Ovary (tissue), 9 donors: ENCODE data around the gene UBAC1. TPM values are rescaled to one million over a fixed set of nuclear protein-coding genes. Genes with fewer than 3 reads are reported as not detected.
"Not testable (repeated sequence)": the region's sequence is repeated elsewhere in the genome, so short reads cannot be mapped to it uniquely, and the experiment has no call there.

Experiments used
- DNase-seq, 5 donors: peaks; one replicate each; pipeline ENCODE4 v3.0.0-alpha.2; 2019 to 2020
- H3K27ac ChIP-seq, 2 donors: fragments of 200-600 bp; one replicate each; pipeline versions ENCODE4 v1.5.1 to v1.8.0; 2019 to 2022
- H3K27me3 ChIP-seq: fragments of 200-600 bp; one replicate; pipeline ENCODE4 v1.8.0; 2022
- H3K36me3 ChIP-seq: fragments of 200-600 bp; sonication (generic); one replicate; pipeline ENCODE4 v1.5.1; 2019
- H3K4me1 ChIP-seq: one replicate; pipeline ENCODE4 v1.8.1; 2013; ENCODE audit warnings: mild to moderate bottlenecking, moderate library complexity; ENCODE audit not compliant: insufficient read depth
- H3K4me3 ChIP-seq: fragments of 200-600 bp; sonication (generic); one replicate; pipeline ENCODE4 v1.5.1; 2017
- H3K9me3 ChIP-seq, 2 donors: fragments of 200-600 bp in 1 of 2; sonication (generic) in 1 of 2; one replicate each; pipeline versions ENCODE4 v1.5.1 to v1.8.1; 2013 to 2019; ENCODE audit warnings: mild to moderate bottlenecking in 1 of 2, moderate library complexity in 1 of 2
- CTCF ChIP-seq, 3 donors: fragments of 450-650 bp in 2 of 3; fragments of 200-600 bp in 1 of 3; IDR thresholded peaks; one replicate each; pipeline versions ENCODE4 v1.5.1 to v1.8.0; 2016 to 2022; ENCODE audit warnings: antibody characterized with exemption in 3 of 3, mild to moderate bottlenecking in 1 of 3
- EP300 ChIP-seq: sonication (generic); formaldehyde crosslinking; IDR thresholded peaks from one replicate; pipeline ENCODE4 v1.6.1; 2017; ENCODE audit warnings: antibody characterized with exemption
- POLR2A ChIP-seq: fragments of 450-650 bp; IDR thresholded peaks from one replicate; pipeline ENCODE4 v1.6.1; 2017; ENCODE audit warnings: antibody characterized with exemption, mild to moderate bottlenecking, moderate library complexity
- WGBS, 3 donors: extraction: QIAGEN DNeasy Blood & Tissue Kit in 1 of 3; methylation state at CpG; one replicate each; pipeline versions ENCODE4 v1.1.5 to v1.1.7; 2013 to 2017; 5-methylcytosine and 5-hydroxymethylcytosine counted together
- intact Hi-C, 4 donors: fragments of 100-400 bp; cut with DNase I; formaldehyde crosslinking; loops; one replicate each; pipeline versions ENCODE4 v1.11.0 to v1.15.1; 2022 to 2023
- polyA plus RNA-seq, 2 donors: library from polyadenylated mRNA; stranded (reverse); fragments of 200-250 nt in 1 of 2; fragments of 350-450 nt in 1 of 2; fragmentation: Illumina TruSeq in 1 of 2; extraction: RNeasy Lipid Tissue Mini Kit (QIAGEN cat#74804) in 1 of 2; gene quantifications; one replicate each; pipeline ENCODE4 v1.2.3, GENCODE V29; 2013 to 2014
- total RNA-seq, 7 donors: library from RNA; depleted of rRNA in 2 of 7; stranded (reverse); fragments of >200 nt in 2 of 7; fragmentation: NEBNext Ultra II Directional in 3 of 7; extraction: Animal tissue kit (Norgen Biotek cat#: 25700) in 3 of 7; gene quantifications; one replicate each; pipeline versions ENCODE4 v1.1.0 to v1.2.4, GENCODE V29; 2016 to 2023
- donor health status: DM: no; HTN: no; CAD: no; lungs with moderate emphysema.
- donor health status: DM: no; HTN: no; CAD: no.
- donor health status: Bipolar disorder and iron deficiency.
- donor health status: DM: yes; HTN: yes; CAD: no.
- donor health status: DM: no; HTN: no; CAD: no.
- donor health status: DM: yes; HTN: yes; CAD: no.

UBAC1 gene
- total and polyA plus RNA-seq, 9 donors: 19.7 to 42.0 (median 33.4) TPM

GRCh38 chr9:135944444-135945252 lies 16.5 kb downstream of the UBAC1 start:
- Histone ChIP-seq H3K4me3 (no peak overlapping the region), H3K36me3 (no peaks in the 10 kb centered on the region), H3K27ac (no peak overlapping the region), H3K4me1 (no peaks in the 10 kb centered on the region), H3K27me3 (no peaks in the 10 kb centered on the region), H3K9me3 (no peaks in the 10 kb centered on the region)
- no peak for DNase-seq
- intact Hi-C loops: no loop called here
- WGBS, 3 donors: 80 to 88% (median 86%) methylated on average over 36 of the region's 36 CpGs
- TF ChIP-seq POLR2A (no peak), CTCF (IDR thresholded peaks at IDR 0.05) (no peak), EP300 (no peak)

- H3K27ac ChIP-seq, DNase-seq, H3K4me3 ChIP-seq, H3K9me3 ChIP-seq, intact Hi-C loops, H3K36me3 ChIP-seq, H3K27me3 ChIP-seq, H3K4me1 ChIP-seq: not testable (repeated sequence)
- 92 to 96% (median 94%) methylated on average over 6 of the region's 6 CpGs for WGBS, 3 donors
Observed at GRCh38 chr9:135943604-135944003, 17.6 kb downstream of the UBAC1 start.

- Histone ChIP-seq H3K27me3 (no peaks in the 10 kb centered on the region), H3K9me3 (no peaks in the 10 kb centered on the region), H3K4me3 (no peak overlapping the region), H3K4me1 (no peaks in the 10 kb centered on the region), H3K27ac (no peak overlapping the region), H3K36me3 (no peaks in the 10 kb centered on the region)
- TF ChIP-seq EP300: no peak
- no peak for TF ChIP-seq POLR2A
- no peak for TF ChIP-seq CTCF (IDR thresholded peaks at IDR 0.05)
- whole genome bisulfite sequencing, 3 donors: 84 to 90% (median 88%) methylated on average over 13 of the region's 13 CpGs
- no peak for DNase-seq
- intact Hi-C loops: no loop called here
Observed at GRCh38 chr9:135941288-135941995, 19.7 kb downstream of the UBAC1 start.

GRCh38 chr9:135939351-135940265 lies 21.6 kb downstream of the UBAC1 start:
- no peak overlapping the region for H3K4me3 ChIP-seq
- H3K4me1 ChIP-seq: no peaks in the 10 kb centered on the region
- intact Hi-C loops: no loop called here
- 92 to 94% (median 94%) methylated on average over 33 of the region's 33 CpGs for WGBS, 3 donors
- no peaks in the 10 kb centered on the region for H3K27me3 ChIP-seq
- no peak overlapping the region for H3K27ac ChIP-seq
- H3K9me3 ChIP-seq: no peaks in the 10 kb centered on the region
- H3K36me3 ChIP-seq: no peaks in the 10 kb centered on the region
- DNase-seq: no peak
- TF ChIP-seq EP300: no peak
- no peak for TF ChIP-seq CTCF (IDR thresholded peaks at IDR 0.05)
- TF ChIP-seq POLR2A: no peak
